ENCODE data around the gene MELK. TPM values are rescaled to one million over a fixed set of nuclear protein-coding genes. Genes with fewer than 3 reads are reported as not detected.

MELK gene
- total RNA-seq (2012; rRNA removed) (27.4 and 39.4 TPM in 2 replicates), polyA plus RNA-seq (2012; rRNA removed) (17.8 and 20.8 TPM in 2 replicates), Bru-seq, nascent RNA (percentile 66 among the genes with signal in this experiment), BruChase-seq, experiment 1, labeled RNA remaining after a 6-hour chase (percentile 65 among the genes with signal in this experiment), BruChase-seq, experiment 2, labeled RNA remaining after a 2-hour chase (percentile 55 among the genes with signal in this experiment)
- 2.2 and 4.1 TPM in 2 replicates for polyA plus RNA-seq (2012; cell fraction: cytosol; rRNA removed)
- 1.8 and 10.1 TPM in 2 replicates for polyA plus RNA-seq (2012; cell fraction: nucleus; rRNA removed; ENCODE audit: low replicate concordance)
- long read RNA-seq, transcript MELK-210 (17 exons, 2,400 nt): major isoform, 6 of 25 reads
- long read RNA-seq, partial matches to known transcripts: 3 of 25 reads
- long read RNA-seq, other reads (novel, unspliced or antisense): 13 of 25 reads

DNA sequence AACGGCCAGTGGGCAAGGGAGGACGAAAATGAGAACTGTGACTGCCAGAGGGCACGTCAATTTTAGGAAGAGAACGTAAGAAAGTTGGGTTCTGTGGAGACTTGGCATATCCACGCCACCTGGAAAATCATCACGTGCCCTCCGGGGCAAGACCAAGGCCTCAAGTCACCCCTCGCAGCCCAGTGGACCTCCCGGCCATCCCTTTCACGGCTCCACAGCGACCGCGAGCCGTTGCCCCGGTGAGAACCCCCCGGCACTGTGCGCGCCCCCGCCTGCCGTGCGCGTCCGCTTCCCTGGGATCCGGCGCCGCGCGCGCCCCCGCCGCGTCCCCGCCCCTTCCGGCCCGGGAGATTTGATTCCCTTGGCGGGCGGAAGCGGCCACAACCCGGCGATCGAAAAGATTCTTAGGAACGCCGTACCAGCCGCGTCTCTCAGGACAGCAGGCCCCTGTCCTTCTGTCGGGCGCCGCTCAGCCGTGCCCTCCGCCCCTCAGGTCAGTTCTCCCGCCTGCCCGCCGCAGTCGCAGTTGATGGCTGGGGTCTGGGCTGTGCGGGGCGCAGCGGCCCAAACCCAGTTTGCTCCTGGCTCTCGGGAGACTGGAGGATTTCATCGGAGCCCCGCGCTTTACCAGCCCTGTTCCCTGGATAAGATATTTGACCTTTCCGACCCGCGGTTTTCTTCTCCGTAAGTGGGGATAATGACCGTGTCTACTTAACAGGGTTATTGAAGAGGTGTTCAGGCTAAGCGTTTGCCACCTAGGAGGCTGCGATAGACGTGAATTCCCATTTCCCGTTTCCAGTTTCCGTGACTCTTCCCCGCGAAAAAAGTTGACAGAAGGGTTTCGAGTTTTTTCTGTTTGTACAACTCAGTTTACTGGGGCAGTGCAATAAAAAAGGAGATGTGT is at the start of gene MELK:
MELK (plus strand) TSS at position 381 of the 904 bp plus-strand sequence. CDS start 8,787 bp downstream, outside the sequence.
- in situ Hi-C loops (cut with MboI; ENCODE audit: low sequenced_read_pairs): no loop called here
- H4K20me1 ChIP-seq (ENCODE audit: insufficient read depth, low read length): no peaks in the 10 kb centered on the region
- H2AK9ac ChIP-seq (replicated peaks; ENCODE audit: low read depth, low read length, poor library complexity): peak within 1 kb of the TSS; percentile 96
- H4K8ac ChIP-seq (ENCODE audit: low read depth in 2 of 2, low read length in 2 of 2): peak within 1 kb of the TSS; percentile 98 to 99
- H2AK5ac ChIP-seq (ENCODE audit: low read depth, low read length): peak within 1 kb of the TSS; percentile 74
- peak within 1 kb of the TSS; percentile 99 for H4K5ac ChIP-seq (ENCODE audit: low read depth, low read length)
- peak within 1 kb of the TSS; percentile 95 for H3K27ac ChIP-seq (ENCODE audit: insufficient read depth, low read length)
- peak within 1 kb of the TSS; percentile 99 for H3K14ac ChIP-seq (replicated peaks; ENCODE audit: low read depth, low read length)
- peak within 1 kb of the TSS; percentile 27; the same call in 1 of the 2 replicates for H2BK20ac ChIP-seq (ENCODE audit: low read depth, low read length)
- dilution Hi-C loops (cut with HindIII; ENCODE audit: low sequenced_read_pairs, unreplicated experiment): no loop called here
- H4K91ac ChIP-seq (ENCODE audit: insufficient read depth, low read depth, low read length): peak within 1 kb of the TSS; percentile 92
- peak within 1 kb of the TSS; percentile 95 for H2AFZ ChIP-seq (replicated peaks; ENCODE audit: low read length, poor library complexity)
- 0% methylated on average over 35 of the region's 74 CpGs; no CpG with 5 or more reads in 1 of the 2 experiments for WGBS, 2 experiments (ENCODE audit: extremely low coverage in 2 of 2, insufficient read length in 1 of 2)
- peak within 1 kb of the TSS; percentile 92 for H3K4ac ChIP-seq (ENCODE audit: low read depth, low read length)
- DNase-seq: peak; percentile 61
- peak within 1 kb of the TSS; percentile 94 for H3K56ac ChIP-seq (ENCODE audit: extremely low read depth, insufficient read depth, low read length)
- H3K23ac ChIP-seq (ENCODE audit: low read depth, low read length): peak within 1 kb of the TSS; percentile 89
- H2BK120ac ChIP-seq (ENCODE audit: low read depth, low read length): peak within 1 kb of the TSS; percentile 63
- TF ChIP-seq, protein P1, sequence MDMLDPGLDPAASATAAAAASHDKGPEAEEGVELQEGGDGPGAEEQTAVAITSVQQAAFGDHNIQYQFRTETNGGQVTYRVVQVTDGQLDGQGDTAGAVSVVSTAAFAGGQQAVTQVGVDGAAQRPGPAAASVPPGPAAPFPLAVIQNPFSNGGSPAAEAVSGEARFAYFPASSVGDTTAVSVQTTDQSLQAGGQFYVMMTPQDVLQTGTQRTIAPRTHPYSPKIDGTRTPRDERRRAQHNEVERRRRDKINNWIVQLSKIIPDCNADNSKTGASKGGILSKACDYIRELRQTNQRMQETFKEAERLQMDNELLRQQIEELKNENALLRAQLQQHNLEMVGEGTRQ (IDR thresholded peaks at IDR 0.05; ENCODE audit: low read depth, low read length): peak; percentile 58; the same call in 1 of the 2 replicates
- TF ChIP-seq MAZ (IDR thresholded peaks at IDR 0.05; ENCODE audit: borderline replicate concordance, low read depth, low read length): peak; percentile 57; the same call in 1 of the 2 replicates
- TF ChIP-seq RAD21 (IDR thresholded peaks at IDR 0.05; ENCODE audit: low read length): no peak
- 0 out of 2 replicates have a peak, but pooled peaks have one; percentile 7 for TF ChIP-seq BHLHE40 (IDR thresholded peaks at IDR 0.05; ENCODE audit: low read depth, low read length)
- no peak for TF ChIP-seq CEBPB (IDR thresholded peaks at IDR 0.05; ENCODE audit: low read depth, low read length)
- TF ChIP-seq MXI1 (IDR thresholded peaks at IDR 0.05; ENCODE audit: borderline replicate concordance, low read depth, low read length): peak; percentile 79
- TF ChIP-seq RFX5 (IDR thresholded peaks at IDR 0.05; ENCODE audit: low read depth, low read length): 0 out of 2 replicates have a peak, but pooled peaks have one; percentile 4
- TF ChIP-seq CHD1 (IDR thresholded peaks at IDR 0.05; ENCODE audit: low read depth, low read length): no peak
- H3K36me3 ChIP-seq (ENCODE audit: control insufficient read depth, insufficient read depth, low read length): no peaks in the 10 kb centered on the region
- intact Hi-C loops (cut with micrococcal nuclease): no loop called here
- ChIA-PET POLR2A (ENCODE audit: unreplicated experiment) (no interaction called here), CTCF (interaction anchor here (0.6 kb wide), 1 partner anchor 265 kb away, joined by 5 read pairs; no protein-coding TSS in a partner anchor)
- peak within 1 kb of the TSS; percentile 99 for H3K9ac ChIP-seq (ENCODE audit: low read depth, low read length)
- peak within 1 kb of the TSS; percentile 93 for H3K4me2 ChIP-seq (ENCODE audit: low read depth, low read length)
- H3K79me1 ChIP-seq (ENCODE audit: low read depth in 1 of 2, low read length in 2 of 2): peaks cover 6 to 24% of the 10 kb centered on the region in 2 experiments; a peak in 3 of 4 replicates
- H3K27me3 ChIP-seq (ENCODE audit: control insufficient read depth, insufficient read depth, low read length): no peaks in the 10 kb centered on the region
- ATAC-seq (ENCODE audit: low read depth): peak; percentile 85
- peak within 1 kb of the TSS; percentile 96 for H3K4me3 ChIP-seq (ENCODE audit: insufficient read depth, low read depth, low read length)
- TSS peak; percentile 67 for BruUV-seq (replicated peaks)
- H3K9me1 ChIP-seq (ENCODE audit: insufficient read depth, low read length): peaks cover 6% of the 10 kb centered on the region; the same call in 1 of the 2 replicates
- peak within 1 kb of the TSS; percentile 88 for H2BK5ac ChIP-seq (ENCODE audit: low read depth, low read length, poor library complexity, severe bottlenecking)
- H3K4me1 ChIP-seq (ENCODE audit: control insufficient read depth, insufficient read depth, low read length): 0 out of 2 replicates have a peak, but pooled peaks cover 1% of the 10 kb centered on the region
- H2BK15ac ChIP-seq (ENCODE audit: low read depth, low read length): peak within 1 kb of the TSS; percentile 77; the same call in 1 of the 3 replicates
- no peaks in the 10 kb centered on the region for H3K9me3 ChIP-seq (ENCODE audit: control insufficient read depth, insufficient read depth, low read length)
- H3K18ac ChIP-seq (ENCODE audit: low read depth, low read length): peak within 1 kb of the TSS; percentile 96
